Left lobe of liver (tissue), 2 donors: ENCODE results near the gene FOXO1. TPM values are rescaled to one million over a fixed set of nuclear protein-coding genes. Genes with fewer than 3 reads are reported as not detected.
A peak's percentile ranks its signal among the peaks of the same experiment; 100 is the strongest.

Source experiments
- ATAC-seq: fragments of 200-7000 bp; cut with Tn5 transposase; one replicate; pipeline ENCODE4 v1.9.1; 2020; ENCODE audit warnings: mild to moderate bottlenecking, moderate library complexity
- DNase-seq: peaks from one replicate; pipeline ENCODE4 v3.0.0-alpha.2; 2020; ENCODE audit warnings: low spot score
- total RNA-seq: library from RNA; stranded (reverse); gene quantifications from one replicate; pipeline ENCODE4 v1.2.1, GENCODE V29; 2021
- donor health status: DM: no; HTN: no; CAD: no; lungs with moderate emphysema.
- donor health status: DM: no; HTN: yes; CAD: no.

Gene FOXO1
- total RNA-seq, 1 donor from 2014 or later, result 13.3 TPM

GRCh38 chr13:40666933-40667621 is 636 bp upstream of the FOXO1 start:
- ATAC-seq (peak; percentile 54), DNase-seq (peak; percentile 56)

DNA sequence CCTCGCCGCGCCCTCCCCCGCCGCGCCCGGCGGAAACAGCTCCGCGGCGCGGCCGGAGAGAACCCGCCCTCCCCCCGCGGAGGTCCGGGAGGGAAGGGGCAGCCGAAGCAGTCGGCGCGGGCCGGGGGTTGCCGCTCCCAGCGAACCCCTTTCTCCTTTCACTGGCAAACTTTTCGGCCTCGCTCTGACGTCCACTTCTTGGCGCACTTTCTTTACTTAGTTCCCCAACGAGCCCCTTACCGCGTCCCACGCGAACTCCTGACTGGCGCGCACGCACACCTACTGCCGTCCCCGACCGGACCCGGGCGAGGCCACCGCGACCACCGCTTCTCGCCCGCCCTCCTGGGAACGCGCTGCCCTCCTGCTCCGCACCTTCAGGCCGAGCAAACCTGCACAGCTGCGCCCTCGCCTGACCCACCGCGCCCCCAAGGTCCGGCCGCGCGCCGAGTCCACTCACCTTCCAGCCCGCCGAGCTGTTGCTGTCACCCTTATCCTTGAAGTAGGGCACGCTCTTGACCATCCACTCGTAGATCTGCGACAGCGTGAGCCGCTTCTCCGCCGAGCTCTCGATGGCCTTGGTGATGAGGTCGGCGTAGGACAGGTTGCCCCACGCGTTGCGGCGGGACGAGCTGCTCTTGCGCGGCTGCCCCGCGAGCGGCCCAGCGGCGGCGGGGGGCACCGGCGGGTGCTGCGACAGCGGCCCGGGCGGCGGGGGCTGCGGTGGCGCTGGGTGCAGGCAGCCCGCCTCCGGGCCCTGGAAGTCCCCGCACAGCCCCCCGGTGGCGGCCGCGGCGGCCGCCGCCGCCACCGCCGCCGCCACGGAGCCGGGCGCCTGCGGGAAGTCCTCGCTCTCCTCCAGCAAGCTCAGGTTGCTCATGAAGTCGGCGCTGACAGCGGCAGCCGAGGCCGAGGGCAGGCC is 1.1 kb downstream of the FOXO1 start:
- ATAC-seq, result peak; percentile 37
- peak; percentile 70 for DNase-seq

DNA sequence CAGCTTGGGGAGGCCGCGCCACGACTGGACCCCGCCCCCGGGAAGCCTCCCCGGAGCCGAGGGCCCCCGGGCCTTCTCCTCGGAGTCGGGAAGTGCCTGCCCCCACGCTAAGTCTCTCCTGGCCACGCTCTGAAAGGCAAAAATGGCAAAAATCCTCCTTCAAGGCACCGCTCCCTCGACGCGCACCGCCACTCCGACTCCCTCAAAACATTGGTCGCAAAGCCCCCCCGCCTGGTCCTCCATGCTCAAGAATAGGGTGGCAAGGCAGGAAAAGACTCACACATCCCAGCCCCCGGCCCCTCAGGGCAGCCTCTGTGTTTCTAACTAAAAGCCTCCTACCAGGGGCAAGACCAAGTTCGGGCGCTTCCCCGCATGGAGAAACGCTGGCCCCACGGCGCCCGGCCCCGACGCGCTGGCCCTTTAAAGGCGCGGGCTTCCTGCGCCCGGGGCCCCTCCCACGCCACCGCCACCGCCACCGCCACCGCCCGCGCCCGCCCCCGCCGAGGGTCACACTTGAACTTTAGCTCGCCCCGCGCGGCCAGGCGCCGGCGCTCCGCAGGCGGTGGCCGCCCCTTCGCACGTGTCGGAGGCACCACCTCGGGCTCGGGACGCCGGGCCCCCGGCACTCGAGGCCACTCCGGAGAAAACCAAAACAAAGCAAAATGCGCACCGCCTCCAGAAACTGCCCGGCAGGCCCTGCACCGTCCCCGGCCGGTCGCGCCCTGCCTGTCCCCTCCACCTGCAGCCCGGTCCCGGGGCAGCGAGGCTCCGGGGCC is 1.9 kb downstream of the FOXO1 start:
- ATAC-seq, result peak; percentile 75
- peak; percentile 90 for DNase-seq

DNA sequence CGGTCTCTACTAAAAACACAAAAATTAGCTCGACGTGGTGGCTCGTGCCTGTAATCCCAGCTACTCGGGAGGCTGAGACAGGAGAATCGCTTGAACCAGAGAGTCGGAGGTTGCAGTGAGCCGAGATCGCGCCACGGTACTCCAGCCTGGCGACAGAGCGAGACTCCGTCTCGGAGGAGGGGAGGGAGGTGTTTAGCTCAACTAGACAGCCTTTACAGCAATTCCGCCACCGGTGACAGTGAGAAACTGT is 2.4 kb downstream of the FOXO1 start:
- peak; percentile 56 for DNase-seq
- peak; percentile 9 for ATAC-seq

GRCh38 chr13:40662866-40663265 is 3.6 kb downstream of the FOXO1 start:
- DNase-seq (no peak), ATAC-seq (no peak)

DNA sequence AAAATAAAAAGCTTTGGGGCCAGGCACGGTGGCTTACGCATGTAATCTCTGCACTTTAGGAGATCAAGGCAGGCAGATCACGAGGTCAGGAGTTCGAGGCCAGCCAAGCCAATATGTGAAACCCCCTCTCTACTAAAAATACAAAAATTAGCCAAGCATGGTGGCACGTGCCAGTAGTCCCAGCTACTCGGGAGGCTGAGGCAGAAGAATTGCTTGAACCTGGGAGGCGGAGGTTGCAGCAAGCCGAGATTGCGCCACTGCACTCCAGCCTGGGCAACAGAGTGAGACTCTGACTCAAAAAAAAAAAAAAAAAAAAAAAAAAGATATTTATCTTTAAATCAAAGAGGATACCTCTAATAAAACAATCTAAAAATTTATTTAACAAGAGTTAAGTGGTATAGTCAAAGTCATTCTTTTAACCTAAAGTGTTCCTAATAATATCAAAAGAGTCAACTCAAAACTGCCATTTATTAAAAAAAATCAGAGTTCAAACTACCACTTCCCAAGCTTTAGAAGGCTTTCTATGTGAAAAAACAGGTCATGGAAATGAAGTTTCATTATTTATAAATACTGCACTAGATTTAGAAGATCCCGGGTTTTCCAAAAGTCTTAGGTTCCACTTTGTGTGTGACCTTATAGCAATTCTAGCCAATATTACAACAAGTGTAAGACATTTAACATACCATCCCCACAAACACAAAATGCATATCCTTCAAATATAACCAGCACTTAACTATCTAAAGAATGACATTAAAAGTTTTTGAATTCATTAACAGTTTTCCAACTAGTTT is 4.4 kb downstream of the FOXO1 start:
- no peak for DNase-seq
- no peak for ATAC-seq

GRCh38 chr13:40660692-40661091 is 5.7 kb downstream of the FOXO1 start:
- DNase-seq, result no peak
- no peak for ATAC-seq

DNA sequence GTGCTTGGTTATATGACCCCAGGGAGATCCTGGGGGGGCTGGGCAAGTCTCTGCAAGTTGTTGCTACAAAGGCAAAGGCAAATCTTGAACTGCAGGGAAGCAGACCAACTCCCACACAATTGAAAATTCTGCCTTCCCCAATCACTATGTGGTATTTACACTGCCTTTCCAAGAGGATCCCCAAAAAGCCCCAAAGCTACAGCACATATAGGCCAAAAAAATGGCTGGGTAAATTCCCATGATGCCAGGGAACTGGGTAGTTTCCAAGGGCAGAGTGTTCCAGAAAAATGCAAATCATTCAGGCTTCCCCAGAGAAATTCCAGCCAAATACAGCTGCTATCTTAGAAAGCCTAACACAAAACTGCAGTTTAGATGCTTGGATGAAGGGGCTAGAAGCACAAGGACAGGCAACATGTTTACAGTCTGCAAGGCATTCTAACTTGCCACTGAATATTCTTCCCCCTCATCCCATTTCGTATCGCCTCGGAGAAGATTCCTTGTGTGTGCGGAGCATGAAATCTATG is 6.2 kb downstream of the FOXO1 start:
- ATAC-seq (no peak), DNase-seq (no peak)

DNA sequence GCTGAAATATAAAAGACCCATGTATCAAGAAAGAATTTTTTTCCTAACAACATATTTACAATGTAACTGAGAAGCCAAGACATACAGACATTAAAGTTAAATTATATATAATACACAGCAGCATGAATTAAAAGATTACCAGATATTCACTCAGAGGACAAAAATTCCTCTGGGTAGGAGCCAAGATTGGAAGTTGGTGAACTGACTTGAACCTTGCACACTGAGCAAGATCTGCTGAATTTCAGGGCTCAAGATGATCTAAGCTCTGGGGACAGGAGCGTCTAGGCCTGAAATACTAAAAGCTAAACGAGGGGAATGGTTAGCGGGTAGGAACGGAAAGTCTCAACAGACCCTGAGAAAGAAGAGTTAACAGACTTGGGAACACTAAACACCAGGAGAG is 8.5 kb downstream of the FOXO1 start:
- DNase-seq (no peak), ATAC-seq (peak; percentile 68)

GRCh38 chr13:40657307-40657706 is 9.1 kb downstream of the FOXO1 start:
- no peak for DNase-seq
- no peak for ATAC-seq

DNA sequence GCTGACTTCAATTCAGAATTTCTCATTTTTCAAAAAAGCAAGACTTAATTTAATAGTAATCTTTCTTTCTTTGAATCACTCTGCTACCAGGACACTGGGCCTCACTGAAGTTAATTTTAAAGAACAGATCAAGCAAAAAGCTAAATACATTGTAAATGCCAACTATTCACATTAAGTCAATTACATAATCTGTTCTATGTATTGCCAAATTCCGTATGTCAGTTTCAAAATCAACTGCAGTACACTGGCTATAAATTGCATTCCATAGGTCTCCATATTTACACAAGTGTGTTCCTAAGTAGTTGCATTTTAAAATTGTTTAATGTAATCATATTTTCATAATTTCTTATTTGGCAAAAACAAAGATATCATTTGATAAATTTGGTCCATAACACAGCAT is 10.1 kb downstream of the FOXO1 start:
- DNase-seq, result no peak
- ATAC-seq, result no peak

DNA sequence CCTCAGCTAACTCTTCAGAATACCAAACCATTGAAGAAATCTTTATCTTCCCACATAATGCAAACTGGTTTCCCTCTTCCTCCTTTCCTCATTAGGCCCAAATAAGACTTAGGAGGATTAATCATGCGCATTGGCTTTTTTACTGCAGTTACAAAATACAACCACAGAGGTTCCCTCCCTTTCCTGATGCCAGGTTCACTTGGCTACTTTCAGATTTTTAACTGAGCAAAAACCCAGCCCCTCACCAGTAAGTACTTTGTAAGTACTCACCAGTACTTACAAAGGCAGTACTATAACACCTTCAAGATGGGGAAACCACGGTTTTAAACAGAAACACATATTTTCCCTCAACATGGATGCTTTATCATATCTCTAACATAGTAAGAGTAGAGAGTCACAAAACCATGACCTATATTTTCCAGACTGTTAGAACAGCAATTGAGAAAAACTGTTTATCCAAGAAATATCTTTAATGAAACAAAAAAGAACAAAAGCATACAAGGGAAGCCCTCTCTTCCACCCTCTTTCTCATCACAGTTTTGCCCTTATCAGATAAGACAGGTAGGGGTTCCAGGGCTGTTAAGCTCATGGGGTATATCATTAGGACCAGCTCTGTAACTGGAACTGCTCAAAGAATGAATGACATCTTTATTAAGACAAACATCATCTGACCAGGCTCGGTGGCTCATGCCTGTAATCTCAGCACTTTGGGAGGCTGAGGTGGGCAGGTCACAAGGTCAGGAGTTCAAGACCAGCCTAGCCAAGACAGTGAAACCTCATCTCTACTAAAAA is 12.7 kb downstream of the FOXO1 start:
- DNase-seq (no peak), ATAC-seq (no peak)

GRCh38 chr13:40652588-40652940 is 13.9 kb downstream of the FOXO1 start:
- no peak for DNase-seq
- ATAC-seq, result no peak

- ATAC-seq, result peak; percentile 87
- peak; percentile 66 for DNase-seq
Measured at GRCh38 chr13:40651866-40652587, 14.4 kb downstream of the FOXO1 start.

GRCh38 chr13:40648841-40649240 is 17.6 kb downstream of the FOXO1 start:
- no peak for DNase-seq

DNA sequence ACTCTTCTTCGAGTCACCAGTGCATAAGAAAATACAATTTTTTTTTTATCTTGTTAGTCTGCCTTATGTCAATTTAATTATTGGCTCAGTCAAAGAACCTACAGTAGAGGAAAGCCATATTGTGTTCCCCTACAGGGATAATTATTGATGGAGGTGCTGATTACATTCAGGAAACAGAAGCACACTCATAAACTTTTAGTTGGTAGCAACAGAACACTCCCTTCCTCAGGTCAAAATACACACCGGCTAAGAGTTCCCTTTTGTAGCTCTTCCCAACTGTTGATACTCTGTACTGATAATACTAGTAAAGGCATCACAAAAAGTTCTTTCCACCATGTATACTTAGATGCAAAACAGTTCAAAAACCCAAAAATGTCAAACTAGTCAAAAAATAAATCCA is 18.4 kb downstream of the FOXO1 start:
- DNase-seq (no peak), ATAC-seq (no peak)

More at GRCh38 chr13:40648841-40649240, 17.6 kb downstream of the FOXO1 start:
- ATAC-seq, result no peak

DNA sequence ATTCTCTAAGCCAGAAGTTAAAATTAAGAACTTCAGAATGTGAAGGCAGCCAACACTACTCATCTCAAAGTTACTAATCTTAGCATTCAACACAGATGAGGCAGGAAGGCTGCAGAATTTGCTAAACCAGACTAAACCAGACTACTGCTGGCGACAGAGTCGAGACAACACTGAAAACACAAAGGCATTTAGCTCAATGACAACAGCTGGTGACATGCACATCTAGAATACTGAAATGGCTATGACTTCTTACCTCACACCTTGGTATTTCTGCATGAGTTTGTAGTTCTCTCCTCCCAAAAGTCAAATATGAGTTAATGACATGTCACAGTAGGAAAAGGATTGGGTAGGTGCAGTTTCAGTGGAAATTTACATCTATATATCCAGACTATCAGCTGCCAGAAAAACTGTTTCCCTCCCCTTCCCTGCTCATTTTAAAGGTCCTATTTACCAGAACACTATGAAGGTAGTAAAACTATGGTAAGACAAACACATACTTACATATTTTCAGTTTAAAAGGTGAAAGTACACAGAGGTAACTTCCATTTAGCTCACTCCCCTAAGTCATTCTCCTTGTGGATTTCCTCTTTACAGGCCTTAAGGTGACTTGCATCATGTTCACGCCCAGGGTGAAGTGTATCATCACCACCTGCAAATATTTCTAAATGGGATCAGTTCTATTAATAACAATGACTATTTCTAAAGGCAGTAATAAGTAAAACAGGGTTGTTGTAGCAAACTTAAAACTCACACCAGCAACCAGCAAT is 21.4 kb downstream of the FOXO1 start:
- ATAC-seq, result no peak
- no peak for DNase-seq

DNA sequence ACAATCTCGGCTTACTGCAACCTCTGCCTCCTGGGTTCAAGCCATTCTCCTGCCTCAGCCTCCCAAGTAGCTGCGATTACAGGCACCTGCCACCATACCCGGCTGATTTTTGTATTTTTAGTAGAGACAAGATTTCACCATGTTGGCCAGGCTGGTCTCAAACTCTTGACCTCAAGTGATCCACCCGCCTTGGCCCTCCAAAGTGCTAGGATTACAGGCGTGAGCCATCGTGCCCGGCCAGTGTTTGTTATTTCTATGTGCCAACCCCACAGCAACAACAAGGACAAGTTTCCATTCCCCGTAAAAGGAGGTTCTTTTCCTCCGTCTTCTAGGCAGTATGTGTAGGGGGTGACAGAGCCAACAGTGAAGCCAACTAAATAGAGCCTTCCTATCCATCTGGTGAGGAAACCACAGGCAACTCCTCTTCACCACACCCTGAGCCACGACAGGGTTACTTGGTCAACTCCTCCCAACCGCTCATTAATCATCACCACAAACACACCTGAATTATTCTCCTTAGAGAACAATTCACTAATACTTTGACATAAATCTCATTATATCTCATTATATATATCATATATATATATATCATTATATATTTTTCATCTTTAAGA is 25.5 kb downstream of the FOXO1 start:
- no peak for ATAC-seq

More for the DNA sequence above, 25.5 kb downstream of the FOXO1 start:
- DNase-seq, result no peak
